GM23248 (cell line): ENCODE data around the gene ADCY5. TPM values are rescaled to one million over a fixed set of nuclear protein-coding genes. Genes with fewer than 3 reads are reported as not detected.

Source experiments
- DNase-seq: peaks from one replicate; pipeline ENCODE4 v3.0.0-alpha.2; 2015
- H2AFZ ChIP-seq: fragments of 200-600 bp; sonication (generic); 2 replicates; pipeline ENCODE4 v1.6.1; 2016; ENCODE audit warnings: antibody characterized with exemption
- H3F3A ChIP-seq: fragments of 200-600 bp; sonication (generic); 2 replicates; pipeline ENCODE4 v1.6.1; 2016; ENCODE audit warnings: mild to moderate bottlenecking, antibody characterized with exemption, mixed run types; ENCODE audit not compliant: insufficient read depth
- H3K27ac ChIP-seq: fragments of 200-600 bp; sonication (generic); 2 replicates; pipeline ENCODE4 v1.5.1; 2016; ENCODE audit warnings: mild to moderate bottlenecking
- H3K27me3 ChIP-seq: fragments of 200-600 bp; sonication (generic); replicated peaks from 2 replicates; pipeline ENCODE4 v1.6.1; 2016; ENCODE audit warnings: mild to moderate bottlenecking; ENCODE audit not compliant: insufficient read depth
- H3K36me3 ChIP-seq: fragments of 200-600 bp; sonication (generic); 2 replicates; pipeline ENCODE4 v1.6.1; 2016; ENCODE audit warnings: low read depth, mild to moderate bottlenecking
- H3K4me1 ChIP-seq: fragments of 200-600 bp; sonication (generic); 2 replicates; pipeline ENCODE4 v1.6.1; 2016; ENCODE audit warnings: mild to moderate bottlenecking; ENCODE audit not compliant: insufficient read depth
- H3K4me2 ChIP-seq: fragments of 200-600 bp; sonication (generic); one replicate; pipeline ENCODE4 v1.6.1; 2016; ENCODE audit warnings: mild to moderate bottlenecking; ENCODE audit not compliant: unreplicated experiment
- H3K4me3 ChIP-seq: fragments of 200-600 bp; sonication (generic); 2 replicates; pipeline ENCODE4 v1.5.1; 2016; ENCODE audit warnings: mild to moderate bottlenecking
- H3K79me2 ChIP-seq: fragments of 200-600 bp; sonication (generic); 2 replicates; pipeline ENCODE4 v1.6.1; 2016; ENCODE audit warnings: mild to moderate bottlenecking; ENCODE audit not compliant: insufficient read depth
- H3K9ac ChIP-seq: fragments of 200-600 bp; sonication (generic); 2 replicates; pipeline ENCODE4 v1.6.1; 2016; ENCODE audit warnings: mild to moderate bottlenecking
- H3K9me2 ChIP-seq: fragments of 200-600 bp; sonication (generic); 2 replicates; pipeline ENCODE4 v1.6.1; 2016; ENCODE audit warnings: mixed run types, mild to moderate bottlenecking, moderate library complexity; ENCODE audit not compliant: insufficient read depth
- H3K9me3 ChIP-seq: fragments of 200-600 bp; sonication (generic); one replicate; pipeline ENCODE4 v1.6.1; 2017; ENCODE audit warnings: low read depth
- H4K20me1 ChIP-seq: fragments of 200-600 bp; sonication (generic); 2 replicates; pipeline ENCODE4 v1.6.0; 2016; ENCODE audit not compliant: insufficient read depth
- EZH2 ChIP-seq: fragments of 200-600 bp; sonication (generic); IDR thresholded peaks from 2 replicates; pipeline ENCODE4 v1.6.1; 2018; ENCODE audit warnings: antibody characterized with exemption, mild to moderate bottlenecking; ENCODE audit not compliant: insufficient read depth, poor library complexity, severe bottlenecking
- EZH2phosphoT487 ChIP-seq: fragments of 200-600 bp; sonication (generic); IDR thresholded peaks from 2 replicates; pipeline ENCODE4 v1.6.1; 2018; ENCODE audit warnings: antibody characterized with exemption, moderate library complexity, mild to moderate bottlenecking, low read depth; ENCODE audit not compliant: insufficient read depth
- WGBS, 2 experiments: methylation state at CpG; one replicate each; pipeline ENCODE4 v1.1.6; 2015 to 2017; ENCODE audit warnings: low lambda C conversion rate in 2 of 2, low coverage in 1 of 2; ENCODE audit errors: missing lambda C conversion rate in 2 of 2; 5-methylcytosine and 5-hydroxymethylcytosine counted together
- in situ Hi-C: fragments of 300-500 bp; cut with MboI; formaldehyde crosslinking; loops from 2 replicates; pipeline ENCODE4 v1.15.0; 2020
- polyA plus RNA-seq: library from polyadenylated mRNA; unstranded; fragments of >200 nt; fragmentation: Nextera tagmentation; extraction: Ambion mirVana; gene quantifications from 2 replicates; pipeline ENCODE4 v1.2.1, GENCODE V29; 2016
- total RNA-seq: library from RNA; depleted of rRNA; stranded (reverse); fragments of >200 nt; shearing (Covaris generic); gene quantifications from 2 replicates; pipeline ENCODE4 v1.2.3, GENCODE V29; 2014

Gene ADCY5
- total and polyA plus RNA-seq, 2 experiments from 2014 or later, result 0.09 to 1.2 TPM

DNA sequence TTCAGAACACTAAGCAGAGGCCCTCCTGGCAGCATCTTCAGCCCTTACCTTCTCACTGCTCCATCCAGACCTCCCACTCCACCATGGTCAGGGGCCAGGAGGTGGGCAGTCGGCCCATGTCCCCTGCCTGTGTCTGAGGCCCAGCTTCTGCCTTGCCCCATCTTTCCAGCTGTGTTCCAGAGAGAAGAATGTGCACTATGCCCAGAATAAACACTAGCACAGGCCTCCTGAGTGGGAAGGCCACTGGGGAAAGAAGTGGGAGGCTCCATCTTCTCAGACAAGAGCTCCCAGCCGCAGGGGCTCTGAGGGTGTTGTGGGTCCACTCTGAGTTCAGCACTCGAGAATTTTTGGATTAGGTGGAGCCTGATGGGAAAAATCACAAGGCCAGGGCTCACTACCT, 44.5 kb downstream of the ADCY5 start:
- H3K27me3 ChIP-seq, result peaks cover 24% of the 10 kb centered on the region
- H3K79me2 ChIP-seq, result no peaks in the 10 kb centered on the region
- no peak overlapping the region for H3K4me2 ChIP-seq
- no peak for DNase-seq
- no peak overlapping the region for H3K9ac ChIP-seq
- H3K4me1 ChIP-seq, result no peaks in the 10 kb centered on the region
- in situ Hi-C loops, result no loop called here
- H3K36me3 ChIP-seq, result no peaks in the 10 kb centered on the region
- H3K9me2 ChIP-seq, result no peaks in the 10 kb centered on the region
- no peaks in the 10 kb centered on the region for H4K20me1 ChIP-seq
- no peak overlapping the region for H3K27ac ChIP-seq
- H2AFZ ChIP-seq, result no peak overlapping the region
- H3F3A ChIP-seq, result no peaks in the 10 kb centered on the region
- 56 to 57% methylated on average over 3 of the region's 3 CpGs for WGBS, 2 experiments
- TF ChIP-seq EZH2phosphoT487, result no peak
- no peak for TF ChIP-seq EZH2
- no peaks in the 10 kb centered on the region for H3K9me3 ChIP-seq
- H3K4me3 ChIP-seq, result no peak overlapping the region

DNA sequence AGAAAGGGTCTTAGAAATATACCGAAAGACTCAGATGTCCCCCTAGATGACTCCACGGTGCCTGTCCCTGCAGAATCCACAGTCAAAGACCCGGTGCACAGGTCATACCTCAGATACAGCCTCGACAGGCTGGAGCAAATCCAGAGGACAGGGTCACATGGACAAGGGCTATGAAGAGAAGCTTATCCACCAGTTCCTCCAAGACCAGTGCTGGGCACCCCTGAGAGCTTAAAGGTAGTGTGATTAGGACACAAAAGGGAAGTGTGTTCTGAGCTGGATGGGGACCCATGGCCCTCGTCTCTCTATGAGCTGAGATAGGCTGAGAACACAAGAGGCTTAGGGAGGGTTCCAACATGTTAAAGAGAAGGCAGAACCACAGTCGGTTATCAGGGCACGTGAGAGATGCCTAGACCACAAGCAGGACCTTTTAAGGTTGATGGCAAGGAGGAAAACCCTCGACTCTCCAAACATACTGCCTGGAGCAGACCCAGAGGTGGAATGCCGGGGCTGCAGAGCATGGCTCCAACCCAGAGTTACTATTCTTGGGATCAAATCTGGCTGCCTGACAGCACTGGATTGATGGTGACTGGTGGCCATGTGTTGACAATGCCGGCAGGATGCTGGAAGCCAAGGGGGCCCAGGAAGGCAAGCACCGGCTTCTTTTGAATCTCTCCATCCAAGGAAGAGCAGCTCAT, 46.9 kb downstream of the ADCY5 start:
- Histone ChIP-seq H2AFZ (no peak overlapping the region), H3K9me2 (no peaks in the 10 kb centered on the region), H3K9ac (no peak overlapping the region), H3K27me3 (peaks cover 48% of the 10 kb centered on the region), H4K20me1 (no peaks in the 10 kb centered on the region), H3K9me3 (no peaks in the 10 kb centered on the region), H3K4me3 (no peak overlapping the region), H3K4me2 (no peak overlapping the region), H3K36me3 (no peaks in the 10 kb centered on the region), H3F3A (no peaks in the 10 kb centered on the region), H3K27ac (no peak overlapping the region), H3K79me2 (no peaks in the 10 kb centered on the region), H3K4me1 (no peaks in the 10 kb centered on the region)
- TF ChIP-seq EZH2phosphoT487, result no peak
- TF ChIP-seq EZH2, result no peak
- no peak for DNase-seq
- in situ Hi-C loops, result no loop called here
- WGBS, 2 experiments, result 43 to 44% methylated on average over 11 of the region's 11 CpGs

DNA sequence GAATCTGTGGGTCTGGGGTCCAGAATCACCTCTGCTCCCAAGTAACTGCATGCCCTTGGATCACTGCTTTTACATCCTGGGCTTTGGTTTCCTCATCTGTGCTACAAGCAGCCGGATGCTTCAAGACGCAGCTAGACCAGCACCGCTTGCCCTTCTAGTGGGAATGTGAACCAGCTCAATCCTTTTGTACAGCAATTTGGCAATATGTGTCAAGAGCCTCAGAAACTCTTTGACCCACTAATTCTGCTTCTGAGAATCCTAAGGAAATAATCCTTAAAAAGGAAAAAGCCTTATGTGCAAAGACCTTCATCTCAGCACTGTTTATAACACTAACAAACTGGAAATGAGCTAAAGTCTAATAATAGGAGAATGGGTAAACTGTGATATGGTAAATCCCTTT, 48.7 kb downstream of the ADCY5 start:
- TF ChIP-seq EZH2phosphoT487, result no peak
- TF ChIP-seq EZH2, result no peak
- no peak overlapping the region for H3K4me3 ChIP-seq
- no peaks in the 10 kb centered on the region for H3K36me3 ChIP-seq
- H3K27ac ChIP-seq, result no peak overlapping the region
- H3K79me2 ChIP-seq, result no peaks in the 10 kb centered on the region
- H2AFZ ChIP-seq, result no peak overlapping the region
- peaks cover 50% of the 10 kb centered on the region for H3K27me3 ChIP-seq
- no peaks in the 10 kb centered on the region for H3K9me3 ChIP-seq
- 88 to 89% methylated on average over 3 of the region's 3 CpGs for WGBS, 2 experiments
- no peak overlapping the region for H3K9ac ChIP-seq
- no peaks in the 10 kb centered on the region for H3F3A ChIP-seq
- in situ Hi-C loops, result no loop called here
- no peaks in the 10 kb centered on the region for H4K20me1 ChIP-seq
- H3K4me1 ChIP-seq, result no peaks in the 10 kb centered on the region
- H3K4me2 ChIP-seq, result no peak overlapping the region
- no peaks in the 10 kb centered on the region for H3K9me2 ChIP-seq
- no peak for DNase-seq

DNA sequence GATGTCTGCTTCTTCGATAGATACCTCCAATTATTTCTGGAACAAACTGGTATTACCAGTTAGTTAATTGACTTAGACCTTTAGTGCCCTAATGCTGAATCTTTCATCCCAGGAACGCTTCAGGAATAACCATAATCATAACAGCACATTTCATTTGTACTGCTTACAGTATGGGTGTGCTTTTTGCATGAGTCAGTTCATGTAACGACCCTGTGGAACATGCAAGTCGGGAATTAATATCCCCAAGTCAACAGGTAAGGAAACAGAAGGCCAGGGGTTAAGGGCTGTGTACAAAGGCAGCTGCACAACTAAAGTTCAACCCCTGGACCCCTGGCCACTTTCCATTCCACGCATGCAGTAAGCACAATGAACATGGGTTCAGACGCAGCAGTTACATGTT, 49.2 kb downstream of the ADCY5 start:
- Histone ChIP-seq H3K36me3 (no peaks in the 10 kb centered on the region), H3K9me3 (no peaks in the 10 kb centered on the region), H3K4me3 (no peak overlapping the region), H3K27me3 (peaks cover 50% of the 10 kb centered on the region), H3K4me2 (no peak overlapping the region), H3K79me2 (no peaks in the 10 kb centered on the region), H2AFZ (no peak overlapping the region), H3K9me2 (no peaks in the 10 kb centered on the region), H4K20me1 (no peaks in the 10 kb centered on the region), H3K27ac (no peak overlapping the region), H3F3A (no peaks in the 10 kb centered on the region), H3K9ac (no peak overlapping the region), H3K4me1 (no peaks in the 10 kb centered on the region)
- 62 to 66% methylated on average over 6 of the region's 6 CpGs for WGBS, 2 experiments
- TF ChIP-seq EZH2phosphoT487, result no peak
- TF ChIP-seq EZH2, result no peak
- DNase-seq, result no peak
- in situ Hi-C loops, result no loop called here
